Measurements from ENCODE around the gene GJA1.
"Not testable (repeated sequence)": the region's sequence is repeated elsewhere in the genome, so short reads cannot be mapped to it uniquely, and the experiment has no call there.

GJA1 gene

DNA sequence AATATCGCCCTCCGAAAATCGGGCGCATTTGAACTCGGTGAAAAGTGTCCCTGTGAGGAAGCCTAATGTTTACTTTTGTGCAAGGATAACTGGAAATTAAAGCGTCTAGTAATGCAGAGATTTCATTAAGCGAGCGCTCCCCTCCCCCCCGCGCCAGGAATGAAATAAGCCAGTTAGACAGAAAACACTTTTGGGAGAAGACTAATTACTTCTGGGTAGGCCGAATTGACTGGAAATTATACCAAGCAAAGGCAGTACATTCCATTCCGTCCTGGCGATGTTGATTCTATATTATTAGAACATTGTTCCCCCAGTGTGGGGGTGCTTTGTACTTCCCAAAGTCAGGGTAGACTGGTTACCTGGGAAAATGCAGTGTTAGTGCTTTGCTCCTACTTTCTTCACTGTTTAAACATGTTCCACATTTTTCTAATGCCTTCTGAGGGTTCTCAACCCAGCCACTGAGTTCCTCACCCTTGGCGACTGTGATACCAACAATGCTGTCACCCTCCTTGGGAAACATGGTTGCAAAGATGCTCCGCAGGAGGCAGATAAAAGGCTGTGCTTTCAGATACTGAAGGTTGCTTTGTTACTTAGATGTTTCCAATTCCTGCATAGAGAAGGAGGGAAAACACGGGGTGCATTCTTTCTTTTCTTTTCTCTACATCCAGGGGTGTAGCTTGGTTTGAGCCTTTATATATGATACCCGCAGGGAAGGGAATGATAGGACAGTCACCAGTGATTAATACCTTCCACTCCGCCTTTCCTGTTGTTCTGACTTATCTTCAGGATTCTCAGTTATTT is 2.6 kb downstream of the GJA1 start:
- DNase-seq = no peak

DNA sequence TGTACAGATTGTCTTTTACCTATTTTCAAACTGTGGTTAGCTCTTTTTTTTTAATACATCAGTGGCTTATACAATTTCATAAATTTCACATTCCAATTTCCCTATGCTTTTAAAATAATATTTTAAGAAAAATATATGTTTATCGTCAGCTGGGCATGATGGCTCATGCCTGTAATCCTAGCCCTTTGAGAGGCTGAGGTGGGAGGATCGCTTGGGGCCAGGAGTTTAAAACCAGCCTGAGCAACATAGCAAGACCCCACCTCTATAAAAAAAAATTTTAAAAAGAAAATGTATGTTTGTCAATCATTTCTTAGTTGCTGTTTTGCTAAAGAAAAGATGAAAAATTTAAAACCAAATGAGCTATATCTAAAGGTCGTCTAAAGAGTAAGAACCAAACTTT is 3.4 kb downstream of the GJA1 start:
- no peak for DNase-seq

DNA sequence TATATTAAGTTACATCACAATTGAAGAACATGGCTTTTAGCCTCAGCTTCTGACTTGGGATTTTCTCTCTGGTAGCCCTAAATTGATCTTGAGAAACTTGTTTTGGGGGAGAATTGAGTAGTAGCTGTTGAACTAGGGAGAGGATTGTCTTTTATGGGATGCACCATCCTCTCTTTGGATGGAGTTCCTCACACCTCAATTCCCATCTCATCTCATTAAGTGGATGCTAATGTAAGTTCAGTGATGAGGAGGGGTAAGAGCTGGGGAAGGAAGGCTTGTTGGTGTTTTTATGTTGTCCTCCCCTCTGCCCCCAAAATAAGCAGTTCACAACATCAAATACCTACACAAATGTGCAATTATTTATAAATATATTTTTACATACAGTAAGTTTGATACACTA is 4.0 kb downstream of the GJA1 start:
- DNase-seq = no peak

DNA sequence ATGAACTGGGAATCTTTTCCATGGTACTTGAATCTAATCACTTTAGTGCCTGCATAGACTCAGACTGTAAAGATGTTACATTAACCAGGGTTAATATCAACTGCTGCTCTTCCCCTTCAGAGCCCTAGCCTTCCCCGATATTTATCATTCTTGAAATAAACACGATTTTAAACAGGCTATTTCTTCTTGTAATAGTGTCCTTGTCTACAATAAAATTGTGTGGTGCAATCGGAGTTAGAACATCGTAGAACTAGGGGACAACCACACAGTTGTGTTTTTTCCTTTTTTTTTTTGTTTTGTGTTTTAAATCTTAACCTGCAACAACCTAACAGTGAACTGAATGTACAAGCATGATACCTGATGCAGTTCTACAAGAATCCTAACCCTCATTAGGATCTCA is 4.5 kb downstream of the GJA1 start:
- DNase-seq = no peak

DNA sequence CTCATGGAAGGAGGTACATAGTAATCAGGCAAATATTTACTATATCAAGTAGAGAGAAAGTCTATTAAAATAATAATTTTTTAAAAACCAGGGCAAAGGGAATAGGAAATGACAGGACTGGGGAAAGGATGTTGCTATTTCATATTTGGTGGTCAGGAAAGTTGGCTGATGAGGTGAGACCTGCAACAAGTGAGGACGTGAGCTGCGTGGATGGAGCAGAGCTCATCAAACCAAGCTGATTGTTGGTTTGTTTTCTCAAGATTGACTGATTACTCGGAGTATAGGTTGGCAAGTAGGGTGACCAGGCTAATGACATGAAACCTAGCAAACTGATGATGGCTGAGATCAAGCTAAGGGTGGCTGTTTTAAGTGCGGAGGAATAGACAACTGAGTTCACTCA is 6.0 kb downstream of the GJA1 start:
- no peak for DNase-seq

DNA sequence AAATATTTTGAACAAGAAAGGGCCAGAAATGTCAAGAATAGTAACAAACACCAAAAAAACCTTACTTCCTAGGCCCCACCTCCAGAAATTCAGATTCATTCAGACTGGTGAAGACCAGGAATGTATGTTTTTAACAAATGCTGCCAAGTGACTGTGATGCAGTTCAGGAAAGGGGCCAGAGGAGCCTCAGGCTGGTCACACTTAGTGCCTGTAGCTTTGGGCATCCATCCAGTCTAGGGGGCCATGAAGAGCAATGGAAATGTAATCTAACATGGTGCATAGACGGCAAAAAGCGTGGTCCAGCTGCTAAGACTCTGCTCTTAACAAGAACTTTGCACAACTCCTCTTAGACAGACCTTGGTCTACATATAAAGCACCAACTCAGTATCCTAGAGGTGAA is 7.1 kb downstream of the GJA1 start:
- DNase-seq = no peak

DNA sequence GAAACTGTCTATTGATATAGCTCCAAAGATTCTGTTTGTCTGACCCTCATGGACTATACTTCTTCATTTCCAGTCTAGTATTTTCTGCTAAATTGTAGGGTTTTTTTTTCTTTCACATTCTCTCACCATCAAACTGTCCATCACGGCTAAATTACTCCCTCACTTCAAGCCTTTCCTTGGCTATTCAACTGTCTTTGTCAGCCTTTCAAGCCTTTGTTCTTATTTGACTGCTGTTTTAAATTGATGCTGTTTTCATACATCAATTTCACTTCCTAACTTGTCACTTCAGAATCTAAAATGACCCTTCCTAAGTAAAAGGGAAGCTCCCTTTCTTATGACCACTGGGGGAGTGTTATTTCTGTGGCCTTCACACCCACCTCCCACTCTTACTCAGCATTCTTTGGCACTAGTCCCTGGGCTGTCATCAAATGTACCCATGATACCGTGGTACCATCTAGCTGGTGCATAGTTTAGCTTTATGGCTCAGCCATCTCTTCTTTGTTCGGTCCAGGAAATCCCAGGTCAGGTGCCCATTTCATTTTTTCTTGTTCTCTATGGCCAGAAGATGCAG is 8.6 kb downstream of the GJA1 start:
- DNase-seq = no peak

DNA sequence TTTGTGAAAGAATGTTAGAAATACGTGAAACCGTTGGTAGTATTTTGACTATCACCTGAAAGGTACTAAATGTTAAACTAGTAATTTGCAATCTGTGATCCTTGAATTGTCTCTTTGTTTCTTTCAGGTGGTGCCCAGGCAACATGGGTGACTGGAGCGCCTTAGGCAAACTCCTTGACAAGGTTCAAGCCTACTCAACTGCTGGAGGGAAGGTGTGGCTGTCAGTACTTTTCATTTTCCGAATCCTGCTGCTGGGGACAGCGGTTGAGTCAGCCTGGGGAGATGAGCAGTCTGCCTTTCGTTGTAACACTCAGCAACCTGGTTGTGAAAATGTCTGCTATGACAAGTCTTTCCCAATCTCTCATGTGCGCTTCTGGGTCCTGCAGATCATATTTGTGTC is 11.3 kb downstream of the GJA1 start:
- DNase-seq = not testable (repeated sequence)

DNA sequence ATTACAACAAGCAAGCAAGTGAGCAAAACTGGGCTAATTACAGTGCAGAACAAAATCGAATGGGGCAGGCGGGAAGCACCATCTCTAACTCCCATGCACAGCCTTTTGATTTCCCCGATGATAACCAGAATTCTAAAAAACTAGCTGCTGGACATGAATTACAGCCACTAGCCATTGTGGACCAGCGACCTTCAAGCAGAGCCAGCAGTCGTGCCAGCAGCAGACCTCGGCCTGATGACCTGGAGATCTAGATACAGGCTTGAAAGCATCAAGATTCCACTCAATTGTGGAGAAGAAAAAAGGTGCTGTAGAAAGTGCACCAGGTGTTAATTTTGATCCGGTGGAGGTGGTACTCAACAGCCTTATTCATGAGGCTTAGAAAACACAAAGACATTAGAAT is 12.3 kb downstream of the GJA1 start:
- not testable (repeated sequence) for DNase-seq

DNA sequence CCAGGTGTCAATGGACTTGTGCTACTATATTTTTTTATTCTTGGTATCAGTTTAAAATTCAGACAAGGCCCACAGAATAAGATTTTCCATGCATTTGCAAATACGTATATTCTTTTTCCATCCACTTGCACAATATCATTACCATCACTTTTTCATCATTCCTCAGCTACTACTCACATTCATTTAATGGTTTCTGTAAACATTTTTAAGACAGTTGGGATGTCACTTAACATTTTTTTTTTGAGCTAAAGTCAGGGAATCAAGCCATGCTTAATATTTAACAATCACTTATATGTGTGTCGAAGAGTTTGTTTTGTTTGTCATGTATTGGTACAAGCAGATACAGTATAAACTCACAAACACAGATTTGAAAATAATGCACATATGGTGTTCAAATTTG is 13.1 kb downstream of the GJA1 start:
- DNase-seq = not testable (repeated sequence)

DNA sequence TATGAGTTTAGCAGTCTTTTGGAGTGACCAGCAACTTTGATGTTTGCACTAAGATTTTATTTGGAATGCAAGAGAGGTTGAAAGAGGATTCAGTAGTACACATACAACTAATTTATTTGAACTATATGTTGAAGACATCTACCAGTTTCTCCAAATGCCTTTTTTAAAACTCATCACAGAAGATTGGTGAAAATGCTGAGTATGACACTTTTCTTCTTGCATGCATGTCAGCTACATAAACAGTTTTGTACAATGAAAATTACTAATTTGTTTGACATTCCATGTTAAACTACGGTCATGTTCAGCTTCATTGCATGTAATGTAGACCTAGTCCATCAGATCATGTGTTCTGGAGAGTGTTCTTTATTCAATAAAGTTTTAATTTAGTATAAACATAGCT is 13.9 kb downstream of the GJA1 start:
- DNase-seq = no peak

DNA sequence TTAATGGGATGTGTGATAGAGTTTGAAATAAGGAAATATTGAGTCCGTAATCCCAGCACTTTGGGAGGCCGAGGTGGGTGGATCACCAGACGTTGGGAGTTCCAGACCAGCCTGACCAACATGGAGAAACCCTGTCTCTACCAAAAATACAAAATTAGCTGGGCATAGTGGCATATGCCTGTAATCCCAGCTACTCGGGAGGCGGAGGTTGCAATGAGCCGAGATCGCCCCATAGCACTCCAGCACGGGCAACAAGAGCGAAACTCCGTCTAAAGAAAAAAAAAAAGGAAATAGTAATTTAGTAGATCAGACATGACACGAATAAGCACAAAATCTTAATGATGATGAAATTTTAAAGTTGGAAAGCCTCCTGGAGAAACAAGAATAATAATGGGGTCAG is 14.8 kb downstream of the GJA1 start:
- no peak for DNase-seq

DNA sequence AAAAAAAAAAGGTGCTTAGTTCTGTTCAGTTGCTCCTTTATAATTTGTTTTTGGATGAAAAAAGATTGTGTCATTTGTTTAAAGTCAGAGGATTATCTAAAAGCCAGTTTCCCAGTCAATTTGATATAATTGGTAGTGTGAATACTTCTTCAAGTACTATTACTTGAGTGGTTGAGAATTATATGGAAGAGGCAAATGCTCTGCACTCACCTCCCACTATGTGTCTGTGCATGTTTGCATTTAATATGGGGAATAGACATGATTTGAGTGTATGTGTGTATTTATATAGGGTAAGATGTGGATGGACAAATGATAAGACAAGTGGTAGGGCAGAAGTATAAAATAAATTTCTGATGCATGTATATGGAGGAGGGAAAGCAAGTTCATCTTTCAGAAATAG is 15.8 kb downstream of the GJA1 start:
- no peak for DNase-seq

DNA sequence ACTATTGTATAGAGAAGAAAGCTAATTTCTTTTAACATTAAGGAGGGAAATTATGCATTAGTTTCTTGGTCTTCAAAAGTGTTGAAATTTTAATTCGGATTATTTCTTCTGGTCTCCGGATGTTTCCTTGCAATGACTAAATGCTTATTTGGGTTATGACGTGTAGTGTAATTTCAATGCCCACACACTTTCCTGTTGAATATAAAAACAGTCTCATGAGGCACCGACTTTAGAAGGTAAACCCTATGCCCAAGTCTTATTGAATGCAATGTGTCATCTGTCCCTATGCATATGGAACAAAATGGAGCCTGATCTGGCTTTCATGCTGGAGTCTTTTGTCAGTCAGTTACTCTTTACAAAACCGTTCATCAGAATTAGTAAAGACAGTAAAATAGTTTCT is 17.7 kb downstream of the GJA1 start:
- DNase-seq = no peak

DNA sequence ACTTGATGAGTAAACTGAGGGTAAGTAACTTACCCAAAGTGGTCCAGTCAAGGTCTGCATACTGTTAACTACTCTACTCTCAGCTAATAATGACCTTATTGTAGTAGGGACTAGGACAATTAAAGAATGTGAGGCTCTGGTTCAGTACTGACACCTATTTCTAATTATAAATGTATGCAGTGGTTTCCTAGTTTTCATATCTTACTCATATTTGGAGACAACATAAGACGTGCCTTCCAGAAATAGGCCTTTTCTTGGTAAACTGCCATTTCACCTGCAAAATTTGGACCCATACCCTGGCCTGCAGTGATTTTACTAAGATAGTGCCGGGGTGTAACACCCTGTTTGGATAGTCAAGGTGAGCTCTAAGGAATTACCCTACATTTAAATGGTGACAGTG is 24.7 kb downstream of the GJA1 start:
- DNase-seq = no peak

DNA sequence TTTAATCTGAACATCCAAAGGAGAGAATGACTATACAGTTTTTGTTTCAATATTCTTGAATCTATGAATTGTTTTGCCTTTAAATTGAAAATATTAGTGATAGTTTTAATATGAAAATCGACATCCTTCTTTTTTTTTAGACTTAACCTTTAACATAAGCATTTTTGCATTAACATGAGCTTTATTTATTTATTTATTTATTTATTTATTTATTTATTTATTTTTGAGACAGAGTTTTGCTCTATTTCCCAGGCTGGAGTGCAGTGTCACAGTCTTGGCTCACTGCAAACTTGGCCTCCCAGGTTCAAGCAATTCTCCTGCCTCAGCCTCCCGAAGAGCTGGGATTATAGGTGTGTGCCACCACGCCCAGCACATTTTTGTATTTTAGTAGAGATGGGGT is 27.6 kb downstream of the GJA1 start:
- no peak for DNase-seq

DNA sequence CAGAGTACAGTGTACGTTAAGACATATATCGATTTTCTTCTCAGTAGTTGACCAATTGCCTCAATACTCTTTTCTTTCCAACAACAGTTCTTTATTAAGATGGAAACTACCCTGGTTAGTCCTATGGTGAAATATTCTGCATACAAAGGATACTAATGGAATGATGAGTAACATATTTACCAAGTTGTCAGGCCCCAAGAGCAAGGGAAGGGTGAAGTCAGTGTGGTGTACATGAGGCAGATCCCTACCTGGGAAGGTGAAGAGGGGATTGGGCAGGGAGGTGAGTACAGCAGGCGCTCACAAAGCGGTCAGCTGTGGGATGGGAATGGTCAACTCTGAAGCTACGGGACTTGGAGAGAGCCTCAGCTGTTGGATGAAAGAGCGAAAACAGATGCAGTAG is 29.7 kb downstream of the GJA1 start:
- no peak for DNase-seq

DNA sequence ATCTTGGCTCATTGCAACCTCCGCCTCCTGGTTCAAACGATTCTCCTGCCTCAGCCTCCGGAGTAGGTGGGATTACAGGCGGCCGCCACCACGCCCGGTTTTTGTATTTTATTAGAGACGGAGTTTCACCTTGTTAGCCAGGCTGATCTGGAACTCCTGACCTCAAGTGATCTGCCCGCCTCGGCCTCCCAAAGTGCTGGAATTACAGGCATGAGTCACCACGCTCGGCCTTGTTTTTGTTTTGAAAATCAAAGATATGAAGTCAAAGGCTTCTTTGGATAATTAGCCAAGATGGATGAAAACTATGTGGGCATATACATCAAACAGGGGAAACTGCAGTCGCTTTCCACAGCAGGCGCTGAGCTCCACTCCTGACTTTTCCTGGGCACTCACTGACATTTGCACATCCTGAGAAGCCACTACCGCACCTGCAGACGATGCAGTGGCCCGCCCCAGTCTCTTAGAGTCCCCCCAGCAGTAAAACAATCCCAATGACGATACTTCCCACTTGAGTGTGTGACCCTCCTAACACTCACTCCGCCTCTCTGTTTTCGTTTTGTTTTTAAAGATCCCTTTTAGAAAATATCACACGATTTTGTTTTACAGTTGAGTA is 44.1 kb downstream of the GJA1 start:
- DNase-seq = no peak

DNA sequence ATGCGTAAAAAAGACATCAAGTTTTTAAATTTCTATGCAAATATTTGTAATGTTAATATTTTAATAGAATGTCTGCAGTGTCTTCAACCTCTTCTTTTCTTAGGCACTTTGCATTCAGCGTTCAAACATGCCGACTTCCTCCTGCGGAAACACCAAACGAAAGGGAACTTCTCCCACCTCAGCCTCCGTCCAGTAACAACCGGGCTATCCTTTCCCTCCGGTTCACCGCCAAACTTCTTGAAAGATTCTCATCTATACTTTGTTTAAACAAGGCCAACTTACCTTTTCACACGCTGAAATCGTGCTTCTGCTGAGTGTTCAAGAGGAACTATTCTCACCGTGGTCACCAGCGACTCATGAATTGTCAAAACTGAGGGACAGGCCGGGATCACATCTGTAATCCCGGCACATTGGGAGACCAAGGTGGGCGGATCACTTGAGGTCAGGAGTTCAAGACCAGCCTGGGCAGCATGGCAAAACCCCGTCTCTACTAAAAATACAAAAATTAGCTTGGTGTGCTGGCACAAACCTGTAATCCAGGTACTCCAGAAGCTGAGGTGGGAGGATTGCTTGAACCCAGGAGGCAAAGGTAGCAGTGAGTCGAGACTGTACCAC is 44.8 kb downstream of the GJA1 start:
- DNase-seq = no peak

DNA sequence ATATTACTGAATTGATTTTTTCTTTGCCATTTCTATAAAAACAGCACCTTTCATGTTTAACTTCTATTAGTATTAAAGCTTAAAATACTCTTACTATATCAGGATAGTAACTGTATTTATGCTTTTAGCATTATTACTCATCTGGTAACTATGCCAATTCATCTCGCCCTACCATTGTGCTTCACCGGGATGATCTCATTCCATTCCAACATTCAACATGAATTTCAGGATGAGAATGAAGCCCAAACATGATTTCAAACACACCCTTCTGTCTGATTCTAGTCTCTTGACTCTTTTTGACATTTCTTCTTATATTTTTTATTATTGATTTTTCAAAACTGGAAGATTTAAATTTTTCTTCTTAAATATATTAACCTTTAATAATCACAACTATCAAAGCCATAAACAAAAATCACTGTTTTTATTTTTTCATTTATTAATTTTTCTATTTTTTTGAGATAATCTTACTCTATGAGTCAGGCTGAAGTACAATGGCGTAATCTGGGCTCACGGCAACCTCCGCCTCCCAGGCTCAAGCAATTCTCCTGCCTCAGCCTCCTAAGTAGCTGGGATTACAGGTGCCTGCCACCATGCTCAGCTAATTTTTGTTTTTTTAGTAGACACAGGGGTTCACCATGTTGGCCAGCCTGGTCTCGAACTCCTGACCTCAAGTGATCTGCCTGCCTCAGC is 46.7 kb downstream of the GJA1 start:
- DNase-seq = no peak

DNA sequence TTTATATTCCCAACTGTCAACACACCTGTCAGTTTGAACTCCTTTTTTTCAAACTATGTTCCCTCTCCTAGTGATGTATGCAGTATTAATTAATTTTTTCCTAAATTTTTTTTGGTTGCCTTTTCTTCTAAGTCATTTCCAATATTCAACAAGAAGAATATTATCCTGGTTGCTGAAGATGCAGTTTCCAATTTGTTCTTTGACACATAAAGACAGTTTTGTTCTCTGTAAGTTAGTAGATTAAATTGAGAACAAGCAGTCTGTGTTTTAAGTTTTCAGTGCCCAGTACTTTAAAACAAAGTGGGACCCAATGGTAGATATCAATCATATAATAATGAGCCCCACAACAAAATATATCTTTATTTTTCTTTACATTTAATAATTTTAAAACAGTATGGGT is 47.3 kb downstream of the GJA1 start:
- no peak for DNase-seq

DNA sequence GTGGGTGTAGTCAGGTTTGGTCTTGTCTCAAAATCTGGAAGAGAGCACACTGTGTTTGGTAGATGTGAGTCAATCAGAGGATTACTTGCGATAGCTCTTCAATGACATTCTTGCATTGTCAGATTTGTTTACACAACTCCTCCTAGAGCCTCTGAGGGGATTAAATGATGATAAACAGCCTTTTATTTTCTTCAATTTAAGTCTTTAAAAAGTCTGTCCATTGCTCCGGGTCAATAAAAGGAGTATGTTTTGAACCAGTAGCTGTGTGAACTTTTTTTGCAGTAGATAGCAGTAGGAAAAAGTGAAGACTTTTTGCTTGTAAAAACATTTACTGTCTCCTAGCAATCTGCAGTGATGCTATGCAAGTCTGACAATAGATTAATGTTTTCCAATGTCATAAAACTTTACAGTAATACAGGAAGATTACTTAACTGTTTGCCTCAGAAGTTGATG is 49.9 kb downstream of the GJA1 start:
- no peak for DNase-seq

DNA sequence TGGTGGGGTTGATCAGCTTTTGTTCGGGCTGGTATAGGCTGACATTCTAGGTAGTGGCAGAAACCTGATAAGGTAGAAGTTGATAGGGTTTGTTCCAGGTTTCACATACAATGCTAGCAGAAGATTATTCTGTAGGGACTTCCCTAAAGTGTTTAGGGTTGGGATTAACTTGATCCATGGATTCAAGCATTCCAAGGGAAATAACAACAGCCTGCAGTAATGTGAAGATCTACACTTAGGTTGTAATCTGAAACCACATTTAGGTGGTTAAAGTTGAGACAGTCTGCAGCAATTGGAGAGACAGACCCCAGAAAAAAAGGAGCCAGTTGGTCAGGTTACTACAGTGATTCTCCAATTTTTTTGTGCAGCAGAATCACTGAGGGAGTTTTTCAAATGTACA is 56.1 kb downstream of the GJA1 start:
- DNase-seq = no peak

Measured in T-helper 2 cell (primary cell).